Measurements from ENCODE around the gene SGK2.
"Not testable (repeated sequence)": the region's sequence is repeated elsewhere in the genome, so short reads cannot be mapped to it uniquely, and the experiment has no call there.

- TF ChIP-seq EZH2 (IDR thresholded peaks at IDR 0.05; ENCODE audit: insufficient read depth, poor library complexity, severe bottlenecking); EZH2phosphoT487 (IDR thresholded peaks at IDR 0.05; ENCODE audit: insufficient read depth, low read depth): not testable (repeated sequence)
Measured at GRCh38 chr20:43588526-43588925, 29.7 kb downstream of the SGK2 start.

Data from GM23248 (cell line).